HG03045 (cell line): ENCODE measurements around the gene ADCY4.
"Not testable (repeated sequence)": the region's sequence is repeated elsewhere in the genome, so short reads cannot be mapped to it uniquely, and the experiment has no call there.

Experiments
- ATAC-seq: cut with Tn5 transposase; IDR thresholded peaks from one replicate; pipeline ENCODE4 v1.9.1; 2021; ENCODE audit warnings: mild to moderate bottlenecking, moderate library complexity; ENCODE audit not compliant: unreplicated experiment

ADCY4 gene

GRCh38 chr14:24367514-24368211, 32.8 kb upstream of the ADCY4 start, which contains the start of gene NFATC4:
Gene NFATC4 (plus strand): TSS chr14:24368184. CDS start chr14:24368341, 157 bp downstream.
- ATAC-seq: peak; percentile 15

GRCh38 chr14:24366721-24367513, 32.0 kb upstream of the ADCY4 start:
- ATAC-seq: peak; percentile 63

- no peak for ATAC-seq
Measured at GRCh38 chr14:24366413-24366720, 31.5 kb upstream of the ADCY4 start.

- ATAC-seq: no peak
Measured at GRCh38 chr14:24365600-24366412, 30.9 kb upstream of the ADCY4 start.

- ATAC-seq: no peak
Measured at GRCh38 chr14:24364841-24365240, 30.0 kb upstream of the ADCY4 start.

- no peak for ATAC-seq
Measured at GRCh38 chr14:24363401-24363800, 28.5 kb upstream of the ADCY4 start.

GRCh38 chr14:24362241-24362960, 27.5 kb upstream of the ADCY4 start:
- ATAC-seq: no peak

- ATAC-seq: no peak
Measured at GRCh38 chr14:24361326-24361725, 26.5 kb upstream of the ADCY4 start.

- no peak for ATAC-seq
Measured at GRCh38 chr14:24360281-24360680, 25.4 kb upstream of the ADCY4 start.

GRCh38 chr14:24356208-24356607, 21.3 kb upstream of the ADCY4 start:
- ATAC-seq: no peak

- ATAC-seq: no peak
Measured at GRCh38 chr14:24355009-24355408, 20.1 kb upstream of the ADCY4 start.

- ATAC-seq: not testable (repeated sequence)
Measured at GRCh38 chr14:24354482-24354825, 19.6 kb upstream of the ADCY4 start.

- no peak for ATAC-seq
Measured at GRCh38 chr14:24353559-24354481, 18.9 kb upstream of the ADCY4 start.

GRCh38 chr14:24351517-24351916, 16.6 kb upstream of the ADCY4 start:
- ATAC-seq: no peak

GRCh38 chr14:24349742-24350141, 14.9 kb upstream of the ADCY4 start:
- ATAC-seq: no peak

- ATAC-seq: no peak
Measured at GRCh38 chr14:24348186-24348585, 13.3 kb upstream of the ADCY4 start.

- no peak for ATAC-seq
Measured at GRCh38 chr14:24347134-24347533, 12.3 kb upstream of the ADCY4 start.

GRCh38 chr14:24343795-24344660, 9.2 kb upstream of the ADCY4 start:
- no peak for ATAC-seq

- no peak for ATAC-seq
Measured at GRCh38 chr14:24342889-24343288, 8.0 kb upstream of the ADCY4 start.
